HG03135 (cell line): ENCODE measurements around the gene ARIH2.

Experiments used
- ATAC-seq: cut with Tn5 transposase; IDR thresholded peaks from one replicate; pipeline ENCODE4 v1.9.1; 2021; ENCODE audit warnings: mild to moderate bottlenecking, moderate library complexity; ENCODE audit not compliant: unreplicated experiment

The ARIH2 gene

DNA sequence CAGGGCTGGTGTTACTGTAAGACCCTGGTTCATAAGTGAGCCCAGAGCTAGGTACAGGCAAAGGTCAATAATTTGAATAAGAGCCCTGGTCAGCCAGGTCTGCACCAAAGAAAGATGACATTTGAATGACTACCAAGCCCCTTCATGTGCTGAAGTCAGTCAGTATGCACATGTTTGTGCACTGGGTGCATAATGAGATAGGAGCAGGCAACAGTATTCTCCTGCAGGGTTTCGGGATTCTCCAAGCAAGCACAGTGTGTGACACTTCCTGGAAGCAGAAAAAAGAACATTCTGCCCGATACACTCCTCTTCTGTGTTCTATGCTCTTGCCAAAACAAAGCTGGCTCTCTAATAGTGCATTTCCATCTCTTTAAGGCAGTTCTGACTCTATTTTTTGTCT lies 116.0 kb downstream of the ARIH2 start:
- no peak for ATAC-seq

GRCh38 chr3:49035281-49035680 lies 116.6 kb downstream of the ARIH2 start:
- no peak for ATAC-seq
